LNCAP (cell line): ENCODE data around the gene REPIN1.

Experiments
- TF ChIP-seq, protein P1 (sequence below): fragments of 450-650 bp; IDR thresholded peaks from 2 replicates; pipeline ENCODE4 v1.5.1; 2017; ENCODE audit warnings: mild to moderate bottlenecking

The REPIN1 gene

DNA sequence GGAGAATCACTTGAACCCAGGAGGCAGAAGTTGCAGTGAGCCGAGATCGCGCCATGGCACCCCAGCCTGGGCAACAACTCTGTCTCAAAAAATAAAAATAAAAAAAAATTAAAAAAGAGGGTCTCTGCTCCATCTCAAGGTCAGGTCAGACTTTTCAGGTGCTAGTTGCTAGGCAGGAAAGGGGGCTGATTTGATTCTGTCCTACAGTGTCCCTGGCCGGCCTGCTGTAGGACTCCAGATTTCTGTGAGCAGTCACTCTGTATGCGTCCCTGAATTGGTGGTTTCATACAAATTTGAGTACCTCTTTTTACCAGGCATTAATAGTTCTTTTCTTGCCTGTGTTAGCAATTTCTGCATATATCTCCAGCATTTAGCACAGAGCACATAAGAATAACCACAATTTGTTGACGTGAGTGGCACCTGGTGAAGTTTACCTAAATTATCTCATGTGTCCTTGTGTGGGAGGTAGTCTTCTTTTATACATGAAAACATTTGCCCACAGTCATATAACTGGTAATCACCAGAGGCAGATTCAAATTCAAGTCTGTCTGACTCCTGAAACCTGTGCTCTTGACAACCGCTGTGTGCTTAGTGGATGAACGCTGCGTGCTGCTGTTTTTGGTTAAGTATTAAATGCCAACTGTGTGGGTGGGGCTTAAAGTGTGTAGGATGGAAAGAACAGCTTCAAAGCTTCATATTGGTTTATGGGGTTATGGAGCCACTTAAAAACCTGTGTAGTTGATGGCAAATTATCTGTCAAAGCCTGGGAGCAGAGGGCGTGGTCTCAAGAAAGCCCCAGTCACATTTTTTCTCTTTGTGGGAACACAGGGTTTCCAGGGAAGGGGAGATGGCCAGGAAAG lies 7.3 kb downstream of the REPIN1 start:
- TF ChIP-seq, protein P1, sequence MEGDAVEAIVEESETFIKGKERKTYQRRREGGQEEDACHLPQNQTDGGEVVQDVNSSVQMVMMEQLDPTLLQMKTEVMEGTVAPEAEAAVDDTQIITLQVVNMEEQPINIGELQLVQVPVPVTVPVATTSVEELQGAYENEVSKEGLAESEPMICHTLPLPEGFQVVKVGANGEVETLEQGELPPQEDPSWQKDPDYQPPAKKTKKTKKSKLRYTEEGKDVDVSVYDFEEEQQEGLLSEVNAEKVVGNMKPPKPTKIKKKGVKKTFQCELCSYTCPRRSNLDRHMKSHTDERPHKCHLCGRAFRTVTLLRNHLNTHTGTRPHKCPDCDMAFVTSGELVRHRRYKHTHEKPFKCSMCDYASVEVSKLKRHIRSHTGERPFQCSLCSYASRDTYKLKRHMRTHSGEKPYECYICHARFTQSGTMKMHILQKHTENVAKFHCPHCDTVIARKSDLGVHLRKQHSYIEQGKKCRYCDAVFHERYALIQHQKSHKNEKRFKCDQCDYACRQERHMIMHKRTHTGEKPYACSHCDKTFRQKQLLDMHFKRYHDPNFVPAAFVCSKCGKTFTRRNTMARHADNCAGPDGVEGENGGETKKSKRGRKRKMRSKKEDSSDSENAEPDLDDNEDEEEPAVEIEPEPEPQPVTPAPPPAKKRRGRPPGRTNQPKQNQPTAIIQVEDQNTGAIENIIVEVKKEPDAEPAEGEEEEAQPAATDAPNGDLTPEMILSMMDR = no peak

DNA sequence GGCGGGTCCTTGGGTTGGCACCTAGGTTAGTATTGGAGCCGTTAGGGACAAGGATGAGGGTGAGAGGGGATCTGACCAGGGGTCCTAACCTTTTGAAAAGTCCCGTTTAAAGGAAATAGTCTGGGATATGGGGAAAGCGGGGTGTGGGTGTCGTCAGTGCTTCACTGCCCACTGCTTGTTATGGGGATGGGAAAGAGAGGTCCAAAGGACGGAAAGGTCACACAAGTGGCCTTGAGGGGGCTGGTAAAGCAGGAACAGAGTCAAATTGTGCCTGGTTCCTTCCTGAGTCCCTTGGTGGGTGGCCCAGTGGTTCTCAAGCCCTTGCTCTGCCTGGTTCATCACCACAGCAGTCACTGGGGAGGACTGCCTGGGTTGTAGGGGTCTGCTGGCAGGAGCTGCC lies 7.9 kb downstream of the REPIN1 start:
- TF ChIP-seq, protein P1 = no peak

DNA sequence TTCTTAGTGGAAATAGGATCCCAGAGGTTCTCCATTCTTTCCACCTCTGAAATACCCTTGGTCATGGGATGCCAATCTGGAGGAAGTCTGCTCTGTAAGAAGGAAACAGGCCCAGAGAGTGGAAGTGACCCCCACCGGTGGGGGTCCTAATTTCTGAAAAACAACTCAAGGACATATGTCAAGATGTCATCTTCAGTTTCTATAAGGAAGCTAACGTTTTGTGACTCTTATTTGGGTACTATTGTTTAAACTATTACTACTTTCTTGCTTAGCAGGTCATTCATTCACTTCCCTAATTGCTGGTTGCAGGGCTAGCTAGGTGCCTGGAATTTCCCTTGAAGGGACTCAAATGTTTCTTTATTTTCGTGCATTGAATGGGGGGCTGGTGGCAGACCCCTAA lies 8.6 kb downstream of the REPIN1 start:
- TF ChIP-seq, protein P1 = no peak

DNA sequence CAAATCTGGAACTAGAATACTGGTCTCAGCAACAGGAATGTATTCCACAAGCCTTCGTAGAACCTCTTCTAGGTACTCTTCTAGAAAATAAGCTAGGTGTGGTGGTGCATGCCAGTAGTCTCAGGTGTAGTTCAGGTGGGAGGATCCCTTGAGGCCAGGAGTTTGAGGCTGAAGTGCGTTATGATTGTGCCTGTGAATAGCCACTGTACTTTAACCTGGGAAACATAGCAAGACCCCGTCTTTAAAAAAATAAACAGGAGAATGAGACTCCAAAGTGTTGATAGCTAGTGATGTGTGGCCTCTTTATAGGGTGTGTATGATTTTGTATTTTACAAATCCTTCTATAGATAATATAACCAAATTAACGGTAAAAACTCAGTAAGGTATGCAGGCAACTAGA lies 9.0 kb downstream of the REPIN1 start:
- TF ChIP-seq, protein P1 = no peak

DNA sequence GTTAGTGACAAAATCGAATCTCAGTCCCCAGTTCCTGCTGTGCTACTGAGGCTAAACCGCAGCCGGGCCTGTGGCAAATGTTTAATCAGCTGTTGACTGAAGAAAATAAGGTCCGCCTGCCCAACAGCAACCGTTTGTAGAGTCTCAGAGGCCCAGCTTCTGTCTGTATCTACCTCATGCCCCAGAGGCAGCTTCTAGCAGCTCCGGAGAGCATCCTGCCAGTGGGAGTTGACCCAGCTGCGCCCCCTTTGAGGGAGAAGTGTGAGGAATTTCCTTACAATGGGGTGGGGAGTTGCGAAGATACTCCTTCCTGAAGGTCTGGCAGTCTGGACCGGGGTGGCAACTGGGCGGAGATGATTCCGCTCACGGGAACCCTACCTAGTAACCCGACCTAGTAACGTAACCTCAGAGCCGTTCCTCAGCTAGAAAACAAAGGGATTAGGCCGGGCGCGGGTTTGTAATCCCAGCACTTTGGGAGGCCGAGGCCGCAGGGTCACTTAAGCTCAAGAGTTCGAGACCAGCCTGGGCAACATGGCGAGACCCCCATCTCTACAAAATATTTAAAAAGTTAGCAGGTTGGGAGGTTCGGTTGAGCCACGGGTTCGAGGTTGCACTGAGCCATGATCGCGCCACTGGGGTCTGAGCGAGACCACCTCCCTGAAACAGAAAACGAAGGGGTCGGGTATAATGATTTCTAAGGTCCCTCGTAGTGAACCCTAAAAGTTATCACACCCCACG lies 9.7 kb downstream of the REPIN1 start:
- TF ChIP-seq, protein P1 = no peak

DNA sequence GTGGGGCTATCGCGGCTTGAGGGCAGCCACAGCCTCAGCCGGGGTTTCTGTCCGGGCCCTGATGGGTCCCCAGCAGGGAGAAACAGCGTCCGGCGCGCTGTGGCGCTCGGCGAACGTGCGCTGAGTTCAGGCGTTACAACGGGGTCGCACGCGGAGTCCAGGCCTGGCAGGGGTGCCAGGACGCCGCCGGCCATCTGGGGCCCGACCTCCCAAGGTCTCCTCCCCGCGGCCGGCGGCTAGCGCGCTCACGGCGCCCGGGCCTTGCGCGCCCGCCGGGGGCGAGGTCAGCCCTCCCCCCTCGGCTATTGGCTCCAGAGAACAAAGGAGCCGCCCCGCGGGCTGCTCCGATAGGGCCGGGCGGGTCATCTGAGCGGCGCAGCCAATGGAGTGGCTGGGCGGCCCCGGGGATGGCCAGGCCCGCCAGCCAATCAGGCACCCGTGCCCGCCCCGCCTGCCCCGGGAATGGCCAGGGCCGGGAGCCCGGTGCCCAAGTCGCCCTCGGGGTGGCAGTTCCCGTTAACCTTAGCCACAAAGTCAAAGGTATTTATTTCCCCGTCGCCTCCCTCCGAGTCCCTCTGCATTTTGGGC lies 10.3 kb downstream of the REPIN1 start, which contains the start of gene ZNF775:
Gene ZNF775 (plus strand): TSS at position 478 of the 588 bp plus-strand sequence. CDS start 9,141 bp downstream, outside the sequence.
- TF ChIP-seq, protein P1 = no peak
